Stimulated activated CD8-positive, alpha-beta memory T cell treated with anti-CD3 and anti-CD28 coated beads, Interleukin-15, amount 100 ng/mL, for 4 hours (primary cell): ENCODE results near the gene WNK3.

ENCODE experiments used
- DNase-seq, 2 donors: peaks; one replicate each; pipeline ENCODE4 v3.0.0-alpha.2; 2020; ENCODE audit warnings: low read depth in 2 of 2

WNK3 gene

GRCh38 chrX:54238588-54238987 is 119.3 kb downstream of the WNK3 start:
- DNase-seq = no peak

GRCh38 chrX:54237014-54237413 is 120.8 kb downstream of the WNK3 start:
- no peak for DNase-seq

- DNase-seq = no peak
These were observed 127.3 kb downstream of the WNK3 start for GRCh38 chrX:54230435-54231148.

GRCh38 chrX:54223581-54223980 is 134.3 kb downstream of the WNK3 start:
- DNase-seq = no peak

- DNase-seq = no peak
These were observed 144.2 kb downstream of the WNK3 start for GRCh38 chrX:54213603-54214002.

- DNase-seq = no peak
These were observed 149.3 kb downstream of the WNK3 start for GRCh38 chrX:54208531-54208930.

- no peak for DNase-seq
These were observed 159.6 kb downstream of the WNK3 start for GRCh38 chrX:54198262-54198661.

- no peak for DNase-seq
These were observed 162.8 kb downstream of the WNK3 start for GRCh38 chrX:54194982-54195588.

GRCh38 chrX:54193085-54193821 is 164.6 kb downstream of the WNK3 start:
- DNase-seq = no peak

GRCh38 chrX:54184474-54184873 is 173.4 kb downstream of the WNK3 start:
- no peak for DNase-seq

GRCh38 chrX:54182864-54183613 is 174.8 kb downstream of the WNK3 start, which contains the start of gene FAM120C:
TSS of gene FAM120C (minus strand) at chrX:54183254. CDS start at chrX:54183198, 56 bp downstream.
- peak; percentile 29 to 40 for DNase-seq

GRCh38 chrX:54182194-54182863 is 175.5 kb downstream of the WNK3 start:
- peak; percentile 44 to 48 for DNase-seq

- DNase-seq = no peak
These were observed 176.5 kb downstream of the WNK3 start for GRCh38 chrX:54181202-54181953.

GRCh38 chrX:54180403-54180802 is 177.4 kb downstream of the WNK3 start:
- DNase-seq = no peak

GRCh38 chrX:54178100-54178940 is 179.5 kb downstream of the WNK3 start:
- DNase-seq = no peak

GRCh38 chrX:54177306-54177705 is 180.5 kb downstream of the WNK3 start:
- DNase-seq = no peak

GRCh38 chrX:54173791-54174190 is 184.1 kb downstream of the WNK3 start:
- no peak for DNase-seq

GRCh38 chrX:54172455-54172854 is 185.4 kb downstream of the WNK3 start:
- no peak for DNase-seq

- no peak for DNase-seq
These were observed 186.2 kb downstream of the WNK3 start for GRCh38 chrX:54171527-54172250.
